ENCODE data around the gene PCLO. TPM values are rescaled to one million over a fixed set of nuclear protein-coding genes. Genes with fewer than 3 reads are reported as not detected.
"Not testable (repeated sequence)": the region's sequence is repeated elsewhere in the genome, so short reads cannot be mapped to it uniquely, and the experiment has no call there.

Gene PCLO
- total RNA-seq, 1 donor from 2014 or later, result 3.7 TPM

DNA sequence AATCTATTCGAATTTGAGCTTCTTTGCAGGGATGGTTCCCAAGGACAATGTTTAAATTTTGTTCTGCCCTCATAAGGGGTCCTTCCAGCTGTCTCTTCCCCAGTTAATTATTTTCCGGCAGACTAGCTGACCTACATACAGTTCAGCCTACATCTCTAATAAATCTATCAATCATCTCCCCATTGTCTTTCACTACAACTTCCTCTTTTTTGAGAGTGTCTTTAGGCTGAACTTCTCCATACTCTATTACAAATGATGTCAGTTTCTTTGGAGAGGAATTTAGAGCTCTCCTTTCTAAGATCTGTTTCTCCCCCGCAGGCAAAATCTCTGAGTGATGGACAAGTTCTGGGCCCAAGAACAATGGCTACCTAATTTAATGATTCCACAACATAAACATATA lies 122.2 kb downstream of the PCLO start:
- DNase-seq, result no peak

DNA sequence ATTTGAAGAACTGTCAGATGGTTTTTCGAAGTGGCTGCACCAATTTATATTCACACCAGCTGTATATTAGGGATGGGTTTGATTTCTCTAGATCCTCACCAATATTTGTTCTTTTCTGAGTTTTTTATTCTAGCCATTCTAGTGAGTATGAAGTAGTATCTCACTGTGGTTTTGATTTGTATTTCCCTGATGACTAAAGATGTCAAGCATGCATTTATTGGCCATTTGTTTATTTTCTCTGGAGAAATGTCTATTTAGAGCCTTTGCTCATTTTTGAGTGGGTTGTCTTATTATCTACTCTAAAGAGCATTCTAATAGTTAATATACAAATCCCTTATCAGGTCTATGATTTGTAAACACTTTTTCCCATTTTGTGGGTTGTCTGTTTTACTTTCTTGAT lies 123.9 kb downstream of the PCLO start:
- DNase-seq, result no peak

DNA sequence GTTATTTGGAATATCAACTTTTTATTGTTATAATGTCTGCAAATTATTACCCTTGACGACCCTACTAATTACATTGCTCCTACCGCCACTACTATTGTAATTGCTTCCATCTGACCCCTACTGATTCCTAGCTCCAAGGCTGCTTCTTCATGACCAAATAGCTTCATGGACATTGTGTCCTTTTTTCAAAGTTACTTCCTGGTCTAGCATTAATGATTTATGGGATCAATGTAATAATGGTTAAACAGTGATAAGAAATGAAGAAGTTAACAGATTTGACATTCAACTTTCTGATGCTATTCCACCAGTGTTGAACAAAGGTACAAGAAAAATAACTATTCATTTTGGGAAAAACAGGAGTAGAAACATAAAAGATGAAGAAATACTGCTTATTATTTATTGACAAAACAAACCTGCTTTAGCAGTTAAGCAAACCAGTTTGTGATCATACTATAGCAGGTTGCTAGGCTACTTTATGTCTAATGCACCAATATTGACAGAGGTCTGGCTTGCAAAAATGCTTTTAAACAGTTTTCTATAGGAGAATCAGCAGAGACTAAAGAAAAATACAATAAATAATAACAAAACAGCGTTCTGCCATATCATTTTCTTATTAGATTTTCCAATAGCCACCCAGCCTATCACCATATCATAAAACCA lies 125.8 kb downstream of the PCLO start:
- DNase-seq, result no peak

- DNase-seq, result no peak
Measured at GRCh38 chr7:83036130-83036529, 126.6 kb downstream of the PCLO start.

DNA sequence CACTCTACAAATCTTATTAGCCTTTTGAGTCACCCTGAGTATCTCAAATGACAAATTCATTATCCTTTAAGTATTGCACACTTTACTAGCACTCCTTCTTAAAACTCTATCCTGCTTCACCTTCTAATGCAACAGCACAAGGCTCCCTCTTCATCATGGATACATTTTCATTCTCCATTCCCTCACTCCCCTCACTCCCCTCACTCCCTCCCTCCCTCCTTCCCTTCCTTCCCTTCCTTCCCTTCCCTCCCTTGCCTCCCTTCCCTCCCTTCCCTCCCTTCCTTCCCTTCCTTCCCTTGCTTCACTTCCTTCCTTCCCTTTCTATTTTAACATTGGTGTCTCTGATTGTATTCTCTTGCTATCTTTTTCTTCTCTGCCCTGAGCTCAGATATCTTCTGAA lies 130.5 kb downstream of the PCLO start:
- DNase-seq, result no peak

DNA sequence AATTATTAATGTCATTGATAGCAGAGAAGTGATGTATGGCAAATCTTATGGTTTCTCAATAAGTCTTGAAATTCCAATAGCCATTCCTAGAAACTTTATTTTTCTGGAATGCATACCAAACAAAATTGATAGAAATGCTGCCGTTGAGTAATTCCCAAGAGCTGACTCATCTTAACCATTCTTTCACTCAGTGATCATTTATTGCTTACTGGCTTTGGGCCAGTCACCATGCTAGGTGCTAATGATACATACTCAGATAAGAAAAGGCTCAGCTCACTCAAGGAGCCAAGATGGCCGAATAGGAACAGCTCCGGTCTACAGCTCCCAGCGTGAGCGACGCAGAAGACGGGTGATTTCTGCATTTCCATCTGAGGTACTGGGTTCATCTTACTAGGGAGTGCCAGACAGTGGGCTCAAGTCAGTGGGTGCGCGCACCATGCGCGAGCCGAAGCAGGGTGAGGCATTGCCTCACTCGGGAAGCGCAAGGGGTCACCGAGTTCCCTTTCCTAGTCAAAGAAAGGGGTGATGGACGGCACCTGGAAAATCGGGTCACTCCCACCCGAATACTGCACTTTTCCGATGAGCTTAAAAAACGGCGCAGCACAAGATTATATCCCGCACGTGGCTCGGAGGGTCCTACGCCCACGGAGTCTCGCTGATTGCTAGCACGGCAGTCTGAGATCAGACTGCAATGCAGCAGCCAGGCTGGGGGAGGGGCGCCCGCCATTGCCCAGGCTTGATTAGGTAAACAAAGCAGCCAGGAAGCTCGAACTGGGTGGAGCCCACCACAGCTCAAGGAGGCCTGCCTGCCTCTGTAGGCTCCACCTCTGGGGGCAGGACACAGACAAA lies 138.6 kb downstream of the PCLO start:
- DNase-seq, result not testable (repeated sequence)

GRCh38 chr7:83021032-83021431 lies 141.7 kb downstream of the PCLO start:
- no peak for DNase-seq

GRCh38 chr7:83020161-83020560 lies 142.5 kb downstream of the PCLO start:
- no peak for DNase-seq

GRCh38 chr7:83015916-83016315 lies 146.8 kb downstream of the PCLO start:
- no peak for DNase-seq

- DNase-seq, result no peak
Measured at GRCh38 chr7:83014546-83014945, 148.1 kb downstream of the PCLO start.

DNA sequence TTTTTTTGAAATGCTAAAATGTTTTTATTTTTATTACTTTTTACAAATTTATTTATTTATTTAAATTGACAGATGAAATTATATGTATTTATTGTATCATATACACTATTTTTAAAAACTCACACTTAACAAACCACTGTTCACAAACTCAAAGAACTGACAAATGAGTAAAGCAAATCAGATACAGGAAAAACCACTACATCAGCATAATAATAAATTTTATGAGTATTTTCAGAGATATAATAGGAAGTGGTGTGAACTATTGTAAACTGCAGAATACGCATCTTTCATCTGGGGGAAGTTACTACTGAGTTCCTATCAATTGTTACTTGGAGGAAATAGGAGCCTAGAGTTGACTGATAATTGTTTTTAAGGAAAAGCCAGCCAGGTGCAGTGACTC lies 150.7 kb downstream of the PCLO start:
- DNase-seq, result no peak

DNA sequence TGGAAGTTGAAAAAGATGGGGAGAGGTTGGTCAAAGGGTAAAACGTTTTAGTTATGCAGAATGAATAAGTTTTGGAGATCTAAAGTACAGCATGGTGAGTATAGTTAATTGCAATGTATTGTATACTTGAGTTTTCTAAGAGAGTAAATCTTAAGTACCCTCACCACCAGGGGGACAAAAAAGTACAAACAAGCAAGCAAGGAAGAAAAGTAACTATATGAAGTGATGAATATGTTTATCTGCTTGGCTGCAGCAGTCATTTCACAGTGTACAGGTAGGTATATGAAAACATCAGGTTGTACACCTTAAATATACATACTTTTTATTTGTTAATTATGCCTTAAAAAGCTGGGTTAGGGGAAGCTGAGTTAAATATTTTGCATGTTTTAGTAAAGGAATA lies 157.3 kb downstream of the PCLO start:
- peak; percentile 21 for DNase-seq

- no peak for DNase-seq
Measured at GRCh38 chr7:83001362-83002040, 161.2 kb downstream of the PCLO start.

GRCh38 chr7:82998436-82998835 lies 164.2 kb downstream of the PCLO start:
- DNase-seq, result no peak

DNA sequence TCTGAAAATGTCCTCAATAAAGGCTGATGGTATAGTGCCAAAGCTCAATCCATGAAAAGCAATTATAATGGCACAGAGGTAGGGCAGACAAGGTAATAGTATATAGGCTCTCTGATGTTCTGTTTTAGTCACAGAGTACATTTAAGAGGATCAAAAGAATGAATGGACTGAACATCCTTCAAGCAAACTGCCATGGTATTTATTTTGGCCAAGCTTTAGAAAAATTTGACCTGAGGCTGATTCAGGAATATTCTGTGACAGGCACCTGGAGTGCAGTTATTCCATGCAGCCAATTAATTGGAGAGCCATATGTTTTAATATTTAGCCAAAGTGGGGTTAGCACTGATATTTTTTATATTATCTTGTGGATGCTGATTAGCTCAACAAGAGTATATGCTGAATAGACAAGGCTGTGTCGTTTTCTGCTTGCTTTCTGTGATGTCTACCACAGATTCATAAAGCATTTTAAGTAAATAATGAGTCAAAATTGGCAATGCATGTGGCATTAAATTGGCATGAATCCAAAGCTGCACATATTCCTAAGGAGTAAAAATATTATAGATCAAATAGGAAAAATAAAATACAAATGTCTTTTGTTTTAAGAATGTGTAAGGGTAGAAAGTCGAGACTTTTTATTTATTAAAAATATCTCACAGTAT lies 177.4 kb downstream of the PCLO start:
- no peak for DNase-seq

- no peak for DNase-seq
Measured at GRCh38 chr7:82980130-82980788, 182.4 kb downstream of the PCLO start.

DNA sequence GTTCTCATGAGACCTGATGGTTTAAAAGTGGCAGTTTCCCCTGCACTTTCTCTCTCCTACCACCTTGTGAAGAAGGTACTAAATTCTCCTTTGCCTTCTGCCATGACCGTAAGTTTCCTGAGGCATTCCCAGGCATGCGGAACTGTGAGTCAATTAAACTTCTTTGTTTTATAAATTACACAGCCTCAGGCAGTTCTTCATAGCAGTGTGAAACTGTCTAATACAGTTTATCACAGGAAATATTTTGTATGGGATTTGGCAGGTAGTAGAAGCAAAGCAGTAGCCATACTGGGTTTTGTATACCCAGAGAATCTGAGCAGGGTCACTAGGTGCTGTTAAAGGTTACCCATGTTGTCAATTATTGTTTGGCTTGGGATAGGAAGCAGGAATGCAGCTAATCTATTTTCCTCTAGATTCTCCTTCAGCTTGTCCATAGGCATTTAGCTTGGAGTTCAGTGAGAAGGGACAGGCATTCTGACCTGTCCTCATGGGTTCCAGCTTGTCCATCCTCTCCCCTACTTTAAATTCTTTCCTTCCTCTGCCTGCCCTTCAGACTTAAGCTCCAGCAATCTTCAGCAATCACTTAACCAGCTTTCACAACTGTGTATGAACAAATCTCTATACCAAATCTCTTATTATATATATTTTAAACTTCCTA lies 186.7 kb downstream of the PCLO start:
- no peak for DNase-seq

- no peak for DNase-seq
Measured at GRCh38 chr7:82972135-82972534, 190.5 kb downstream of the PCLO start.

GRCh38 chr7:82965088-82966036 lies 197.3 kb downstream of the PCLO start:
- DNase-seq, result no peak

- DNase-seq, result no peak
Measured at GRCh38 chr7:82964150-82964882, 198.4 kb downstream of the PCLO start.

Measured in dermis blood vessel endothelial cell (primary cell).